K562 (cell line): ENCODE data around the gene RINL. TPM values are rescaled to one million over a fixed set of nuclear protein-coding genes. Genes with fewer than 3 reads are reported as not detected.

Experiments
- CEBPB ChIP-seq: fragments of 450-650 bp; IDR thresholded peaks from 2 replicates; pipeline ENCODE4 v1.6.1; 2016; ENCODE audit warnings: missing genetic modification characterization, missing compliant biosample characterization
- ETV1 ChIP-seq: fragments of 450-650 bp; conservative IDR thresholded peaks from 2 replicates; pipeline ENCODE4 v1.6.1; 2016; ENCODE audit warnings: missing genetic modification characterization, control low read depth, low read depth, missing compliant biosample characterization
- GATA2 ChIP-seq: sonication (generic); formaldehyde crosslinking; IDR thresholded peaks from 2 replicates; pipeline ENCODE4 v1.4.0; 2020; ENCODE audit warnings: mild to moderate bottlenecking, missing genetic modification reagents
- GTF2F1 ChIP-seq: IDR thresholded peaks from 2 replicates; pipeline ENCODE4 v1.6.1; 2011; ENCODE audit warnings: low read depth, low read length, improper control_type of control experiment
- HNRNPUL1 ChIP-seq: fragments of 200-400 bp; formaldehyde crosslinking; IDR thresholded peaks from 2 replicates; pipeline ENCODE4 v1.6.1; 2017; ENCODE audit warnings: low read length
- MAX ChIP-seq: sonication (generic); formaldehyde crosslinking; IDR thresholded peaks from 2 replicates; pipeline ENCODE4 v1.9.0; 2022; ENCODE audit warnings: mild to moderate bottlenecking, missing genetic modification reagents
- MTF1 ChIP-seq: fragments of 250-450 bp; sonication (Bioruptor Pico); IDR thresholded peaks from 2 replicates; pipeline ENCODE4 v1.9.0; 2021; ENCODE audit warnings: moderate library complexity, mild to moderate bottlenecking, inconsistent platforms, borderline replicate concordance
- NR0B1 ChIP-seq: fragments of 450-650 bp; IDR thresholded peaks from one replicate; pipeline ENCODE4 v1.6.1; 2018; ENCODE audit warnings: mild to moderate bottlenecking, moderate library complexity; ENCODE audit not compliant: partially characterized antibody
- PPARD ChIP-seq: fragments of 250-450 bp; sonication (Bioruptor Pico); IDR thresholded peaks from 2 replicates; pipeline ENCODE4 v1.8.0; 2022; ENCODE audit warnings: inconsistent platforms, mild to moderate bottlenecking, moderate library complexity
- PTRF ChIP-seq: fragments of 450-650 bp; IDR thresholded peaks from 2 replicates; pipeline ENCODE4 v1.6.1; 2016; ENCODE audit warnings: mild to moderate bottlenecking, missing genetic modification characterization, missing compliant biosample characterization
- RAD21 ChIP-seq, 2 experiments: fragments of 250-450 bp in 1 of 2; fragments of 450-650 bp in 1 of 2; sonication (Bioruptor Pico) in 1 of 2; formaldehyde crosslinking in 1 of 2; IDR thresholded peaks in 1 of 2; conservative IDR thresholded peaks in 1 of 2; 2 replicates each; pipeline versions ENCODE4 v1.4.0 to v1.8.0; 2020 to 2022; ENCODE audit warnings: mild to moderate bottlenecking in 2 of 2, moderate library complexity in 1 of 2
- SREBF2 ChIP-seq: sonication (generic); formaldehyde crosslinking; IDR thresholded peaks from 2 replicates; pipeline ENCODE4 v1.4.0; 2020; ENCODE audit warnings: mild to moderate bottlenecking, missing genetic modification reagents
- THRAP3 ChIP-seq: fragments of 450-650 bp; IDR thresholded peaks from 2 replicates; pipeline ENCODE4 v1.6.1; 2016; ENCODE audit warnings: mild to moderate bottlenecking, inconsistent platforms, borderline replicate concordance
- ZNF512 ChIP-seq: IDR thresholded peaks from 2 replicates; pipeline ENCODE4 v1.6.1; 2016; ENCODE audit warnings: missing genetic modification characterization, missing compliant biosample characterization
- polyA plus RNA-seq, 8 experiments: library from polyadenylated mRNA; depleted of rRNA in 4 of 8; stranded (reverse) in 5 of 8; unstranded in 3 of 8; fragments of >200 nt; fragmentation: Nextera tagmentation in 2 of 8; fragmentation: Illumina TruSeq in 1 of 8; extraction: Ambion mirVana in 2 of 8; extraction: Trizol in 1 of 8; gene quantifications; 2 replicates each; pipeline versions ENCODE4 v1.2.1 to v1.2.3, GENCODE V29; 2011 to 2014; ENCODE audit warnings: inconsistent platforms in 1 of 8, missing spikeins in 1 of 8
- total RNA-seq, 7 experiments: library from RNA; depleted of rRNA in 6 of 7; stranded (reverse); fragments of >200 nt in 6 of 7; fragmentation: Illumina TruSeq in 2 of 7; extraction: Trizol in 2 of 7; gene quantifications; 2 replicates each; pipeline versions ENCODE4 v1.2.1 to v1.2.3, GENCODE V29; 2011 to 2021; ENCODE audit warnings: low replicate concordance in 1 of 7
- TF ChIP-seq, protein P1 (sequence below): fragments of 250-450 bp; sonication (Bioruptor Pico); IDR thresholded peaks from 2 replicates; pipeline ENCODE4 v1.4.0; 2020; ENCODE audit warnings: borderline replicate concordance
- TF ChIP-seq, protein P2 (sequence below): fragments of 250-450 bp; sonication (Bioruptor Pico); IDR thresholded peaks from 2 replicates; pipeline ENCODE4 v1.5.0; 2022; ENCODE audit warnings: mild to moderate bottlenecking
- TF ChIP-seq, protein P3 (sequence below): fragments of 450-650 bp; IDR thresholded peaks from 2 replicates; pipeline ENCODE4 v1.6.1; 2016; ENCODE audit warnings: low read depth, mild to moderate bottlenecking, moderate library complexity
- TF ChIP-seq, protein P4 (sequence below): sonication (generic); formaldehyde crosslinking; IDR thresholded peaks from 2 replicates; pipeline ENCODE4 v1.9.0; 2022; ENCODE audit warnings: mild to moderate bottlenecking, missing genetic modification reagents

Gene RINL
- total and polyA plus RNA-seq, 9 of the 15 experiments (the other 6 are each of a cell fraction or from before 2014, with no cell fraction given), result 0.82 to 10.9 (median 4.9) TPM

GRCh38 chr19:38862321-38863059, 15.6 kb downstream of the RINL start (continued):
- TF ChIP-seq PTRF (tag), result 0 out of 2 replicates have a peak, but pooled peaks have one; percentile 25
- no peak for TF ChIP-seq NR0B1
- TF ChIP-seq MAX (CRISPR knock-in tag), result peak; percentile 50
- TF ChIP-seq ETV1 (tag), result peak; percentile 97
- TF ChIP-seq RAD21 (CRISPR knock-in tag; conservative IDR thresholded peaks at IDR 0.05 in 1 of 2, IDR thresholded peaks at IDR 0.05 in 1 of 2), result 0 out of 4 replicates have a peak, but pooled peaks of 1 of the 2 experiments have one; percentile 7
- no peak for TF ChIP-seq SREBF2
- peak; percentile 92 for TF ChIP-seq GATA2 (CRISPR knock-in tag)
- TF ChIP-seq, protein P1, sequence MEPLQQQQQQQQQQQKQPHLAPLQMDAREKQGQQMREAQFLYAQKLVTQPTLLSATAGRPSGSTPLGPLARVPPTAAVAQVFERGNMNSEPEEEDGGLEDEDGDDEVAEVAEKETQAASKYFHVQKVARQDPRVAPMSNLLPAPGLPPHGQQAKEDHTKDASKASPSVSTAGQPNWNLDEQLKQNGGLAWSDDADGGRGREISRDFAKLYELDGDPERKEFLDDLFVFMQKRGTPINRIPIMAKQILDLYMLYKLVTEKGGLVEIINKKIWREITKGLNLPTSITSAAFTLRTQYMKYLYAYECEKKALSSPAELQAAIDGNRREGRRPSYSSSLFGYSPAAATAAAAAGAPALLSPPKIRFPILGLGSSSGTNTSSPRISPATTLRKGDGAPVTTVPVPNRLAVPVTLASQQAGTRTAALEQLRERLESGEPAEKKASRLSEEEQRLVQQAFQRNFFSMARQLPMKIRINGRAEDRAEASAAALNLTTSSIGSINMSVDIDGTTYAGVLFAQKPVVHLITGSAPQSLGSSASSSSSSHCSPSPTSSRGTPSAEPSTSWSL (CRISPR knock-in tag), result no peak
- no peak for TF ChIP-seq GTF2F1
- TF ChIP-seq MTF1 (CRISPR knock-in tag), result no peak
- TF ChIP-seq THRAP3, result no peak
- TF ChIP-seq HNRNPUL1, result no peak
- no peak for TF ChIP-seq ZNF512 (tag)
- TF ChIP-seq CEBPB (tag), result 0 out of 2 replicates have a peak, but pooled peaks have one; percentile 16
- TF ChIP-seq, protein P2, sequence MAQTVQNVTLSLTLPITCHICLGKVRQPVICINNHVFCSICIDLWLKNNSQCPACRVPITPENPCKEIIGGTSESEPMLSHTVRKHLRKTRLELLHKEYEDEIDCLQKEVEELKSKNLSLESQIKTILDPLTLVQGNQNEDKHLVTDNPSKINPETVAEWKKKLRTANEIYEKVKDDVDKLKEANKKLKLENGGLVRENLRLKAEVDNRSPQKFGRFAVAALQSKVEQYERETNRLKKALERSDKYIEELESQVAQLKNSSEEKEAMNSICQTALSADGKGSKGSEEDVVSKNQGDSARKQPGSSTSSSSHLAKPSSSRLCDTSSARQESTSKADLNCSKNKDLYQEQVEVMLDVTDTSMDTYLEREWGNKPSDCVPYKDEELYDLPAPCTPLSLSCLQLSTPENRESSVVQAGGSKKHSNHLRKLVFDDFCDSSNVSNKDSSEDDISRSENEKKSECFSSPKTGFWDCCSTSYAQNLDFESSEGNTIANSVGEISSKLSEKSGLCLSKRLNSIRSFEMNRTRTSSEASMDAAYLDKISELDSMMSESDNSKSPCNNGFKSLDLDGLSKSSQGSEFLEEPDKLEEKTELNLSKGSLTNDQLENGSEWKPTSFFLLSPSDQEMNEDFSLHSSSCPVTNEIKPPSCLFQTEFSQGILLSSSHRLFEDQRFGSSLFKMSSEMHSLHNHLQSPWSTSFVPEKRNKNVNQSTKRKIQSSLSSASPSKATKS (CRISPR knock-in tag), result no peak
- TF ChIP-seq, protein P3, sequence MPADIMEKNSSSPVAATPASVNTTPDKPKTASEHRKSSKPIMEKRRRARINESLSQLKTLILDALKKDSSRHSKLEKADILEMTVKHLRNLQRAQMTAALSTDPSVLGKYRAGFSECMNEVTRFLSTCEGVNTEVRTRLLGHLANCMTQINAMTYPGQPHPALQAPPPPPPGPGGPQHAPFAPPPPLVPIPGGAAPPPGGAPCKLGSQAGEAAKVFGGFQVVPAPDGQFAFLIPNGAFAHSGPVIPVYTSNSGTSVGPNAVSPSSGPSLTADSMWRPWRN, result peak; percentile 70; the same call in 1 of the 2 replicates
- TF ChIP-seq, protein P4, sequence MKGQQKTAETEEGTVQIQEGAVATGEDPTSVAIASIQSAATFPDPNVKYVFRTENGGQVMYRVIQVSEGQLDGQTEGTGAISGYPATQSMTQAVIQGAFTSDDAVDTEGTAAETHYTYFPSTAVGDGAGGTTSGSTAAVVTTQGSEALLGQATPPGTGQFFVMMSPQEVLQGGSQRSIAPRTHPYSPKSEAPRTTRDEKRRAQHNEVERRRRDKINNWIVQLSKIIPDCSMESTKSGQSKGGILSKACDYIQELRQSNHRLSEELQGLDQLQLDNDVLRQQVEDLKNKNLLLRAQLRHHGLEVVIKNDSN (CRISPR knock-in tag), result 0 out of 2 replicates have a peak, but pooled peaks have one; percentile 20
- no peak for TF ChIP-seq PPARD (CRISPR knock-in tag)
